CD4-positive, alpha-beta T cell treated with Interleukin-15 for 4 hours (primary cell): ENCODE measurements around the gene RPS6KA2.

Source experiments
- DNase-seq: peaks from one replicate; pipeline ENCODE4 v3.0.0-alpha.2; 2020; ENCODE audit warnings: low spot score

RPS6KA2 gene

DNA sequence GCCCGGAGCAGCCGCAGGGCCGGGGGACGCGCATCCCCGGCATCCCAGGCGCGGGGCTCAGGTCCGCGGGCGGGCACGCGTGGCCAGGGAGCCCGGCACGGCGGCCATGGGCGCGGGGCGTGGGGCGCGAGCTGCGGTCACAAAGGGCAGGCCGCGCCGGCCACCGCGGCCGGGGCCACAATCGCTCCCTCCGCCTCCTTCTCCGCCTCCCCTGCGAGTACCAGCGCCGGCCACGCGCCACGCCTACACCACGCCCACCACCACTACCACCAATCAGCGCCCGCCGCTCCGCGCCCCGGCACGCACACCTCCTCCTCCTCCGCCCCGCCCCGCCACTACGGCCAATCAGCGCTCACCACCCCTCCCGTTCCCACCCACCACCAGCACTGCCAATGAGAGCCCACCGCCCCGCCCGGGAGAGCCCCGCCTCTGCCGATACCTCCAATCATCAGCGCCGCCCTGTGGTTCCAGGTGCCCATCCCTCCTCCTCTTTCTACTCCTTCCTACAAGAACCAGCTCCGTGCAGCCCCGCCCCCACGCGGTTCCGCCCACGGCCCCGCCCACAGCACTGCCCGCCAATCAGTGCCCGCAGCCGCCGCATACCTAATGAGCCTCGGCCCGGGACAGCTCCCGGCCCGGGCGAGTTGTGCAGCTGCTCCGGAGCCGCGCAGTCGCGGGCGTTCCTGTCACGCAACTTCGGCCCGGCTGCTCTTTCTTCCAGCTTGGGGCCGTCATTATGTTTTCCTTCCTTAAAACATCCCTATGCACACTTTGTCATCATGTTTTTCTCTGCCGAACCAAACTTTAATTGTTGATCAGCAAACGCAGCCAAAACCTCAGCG is at the start of gene RPS6KA2:
Gene RPS6KA2 (minus strand): TSS at position 219 of the 842 bp plus-strand sequence. CDS start 232 bp downstream, outside the sequence.
- peak; percentile 100 for DNase-seq

DNA sequence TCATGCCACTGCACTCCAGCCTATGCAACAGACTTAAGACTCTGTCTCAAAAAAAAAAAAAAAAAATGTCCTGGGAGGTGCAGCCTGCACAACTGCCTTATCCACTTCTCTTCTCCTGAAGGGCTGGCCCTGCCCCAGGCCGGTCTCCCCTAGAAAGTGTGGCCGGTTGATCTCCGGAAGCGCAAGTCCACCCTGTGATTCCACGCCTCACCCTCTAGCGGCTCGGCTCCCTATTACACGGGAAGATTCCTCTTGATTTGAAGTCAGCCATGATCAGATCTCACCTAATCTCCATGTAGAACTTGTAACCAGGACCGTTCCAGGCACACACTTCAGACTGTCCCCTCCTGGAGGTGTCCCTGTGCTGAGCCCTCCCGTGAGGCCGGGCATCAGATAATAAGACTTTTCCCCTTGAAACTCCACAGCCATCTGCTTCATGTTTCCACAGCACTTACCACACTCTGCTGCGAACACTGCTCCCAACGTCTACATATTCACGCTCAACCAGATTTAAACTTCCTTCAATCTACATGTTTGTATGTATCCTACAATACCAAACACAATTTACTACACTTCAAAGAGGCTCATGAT is 49.3 kb upstream of the RPS6KA2 start:
- no peak for DNase-seq

DNA sequence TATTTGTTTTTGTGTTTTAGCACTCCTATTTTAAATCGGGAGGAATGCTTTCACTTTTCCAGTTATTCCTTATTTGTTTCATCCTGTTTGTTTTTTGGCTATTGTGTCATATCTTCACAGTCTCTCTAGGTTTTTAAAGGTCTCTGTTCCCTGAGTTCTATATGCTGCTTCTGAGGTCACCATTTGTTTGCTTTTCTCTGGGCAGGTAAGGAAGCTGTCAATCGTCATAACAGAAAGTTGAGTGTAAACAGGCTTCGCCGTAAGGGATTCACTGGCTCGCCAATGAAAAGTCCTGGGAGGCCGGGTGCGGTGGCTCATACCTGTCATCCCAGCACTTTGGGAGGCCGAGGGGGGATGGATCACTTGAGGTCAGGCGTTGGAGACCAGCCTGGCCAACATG is 48.7 kb upstream of the RPS6KA2 start:
- no peak for DNase-seq

DNA sequence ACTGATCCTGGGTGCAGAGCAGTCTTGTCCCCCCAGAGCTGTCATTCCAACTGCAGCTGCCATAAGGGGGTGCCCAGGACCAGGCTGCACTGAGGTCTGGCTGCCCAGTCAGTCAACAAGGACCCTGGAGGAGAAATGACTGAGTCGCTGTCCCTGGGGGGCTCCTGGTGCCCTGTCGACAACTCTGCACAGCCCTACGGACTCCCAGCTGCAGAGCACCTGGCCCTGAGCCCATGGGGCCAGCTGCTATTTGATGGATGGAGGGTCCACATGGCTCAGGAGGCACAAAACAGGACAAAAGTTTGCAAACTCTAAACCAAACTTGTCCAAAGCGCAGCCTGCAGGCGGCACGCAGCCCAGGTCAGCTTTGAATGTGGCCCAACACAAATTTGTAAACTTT is 46.3 kb upstream of the RPS6KA2 start:
- DNase-seq: no peak

DNA sequence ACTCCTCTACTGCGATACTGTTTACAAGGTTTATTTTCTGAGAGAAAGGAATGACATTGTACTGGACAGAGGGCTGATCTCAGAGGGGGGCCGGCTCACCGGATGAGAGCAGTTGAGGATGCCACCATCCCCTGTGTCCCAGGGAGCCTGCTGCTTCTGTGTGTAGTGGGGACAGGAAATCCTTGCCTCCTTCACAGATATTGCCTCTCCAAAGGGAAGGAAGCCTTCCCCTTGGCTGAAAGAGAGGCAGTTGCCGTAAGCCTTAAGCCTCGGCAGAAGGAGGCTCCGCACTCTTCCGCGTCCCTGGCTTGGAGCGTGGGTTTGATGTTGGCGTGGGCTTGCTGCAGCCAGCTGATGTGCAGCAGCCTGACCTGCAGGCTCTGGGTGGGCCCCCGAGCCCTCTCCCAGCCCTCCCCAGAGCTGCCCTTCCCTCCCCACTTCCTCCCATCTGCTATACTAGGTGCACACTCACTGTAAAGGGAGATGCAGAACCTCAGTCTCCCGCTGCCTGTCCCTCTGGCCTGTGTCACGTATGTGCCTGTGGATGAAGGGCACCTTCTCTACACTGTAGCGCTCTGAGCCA is 45.7 kb upstream of the RPS6KA2 start:
- no peak for DNase-seq

DNA sequence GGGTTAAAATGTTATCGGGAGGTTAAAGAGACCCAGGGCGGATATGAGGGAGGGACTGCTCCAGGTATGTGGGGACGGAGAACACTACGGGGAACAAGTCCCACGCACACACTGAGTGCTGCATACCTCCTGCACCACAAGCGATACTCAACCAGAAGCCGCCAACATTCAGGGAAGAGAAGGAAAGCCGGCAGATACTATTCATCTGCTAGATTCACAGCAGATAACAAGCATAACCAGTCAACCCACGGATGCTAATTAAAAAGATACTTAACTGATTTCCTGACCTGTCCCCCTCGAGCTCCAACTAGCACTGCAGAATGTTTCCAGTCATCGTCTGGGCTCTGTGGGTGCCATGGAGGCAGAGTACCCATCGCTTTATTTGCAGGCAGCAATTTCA is 45.1 kb upstream of the RPS6KA2 start:
- DNase-seq: no peak

DNA sequence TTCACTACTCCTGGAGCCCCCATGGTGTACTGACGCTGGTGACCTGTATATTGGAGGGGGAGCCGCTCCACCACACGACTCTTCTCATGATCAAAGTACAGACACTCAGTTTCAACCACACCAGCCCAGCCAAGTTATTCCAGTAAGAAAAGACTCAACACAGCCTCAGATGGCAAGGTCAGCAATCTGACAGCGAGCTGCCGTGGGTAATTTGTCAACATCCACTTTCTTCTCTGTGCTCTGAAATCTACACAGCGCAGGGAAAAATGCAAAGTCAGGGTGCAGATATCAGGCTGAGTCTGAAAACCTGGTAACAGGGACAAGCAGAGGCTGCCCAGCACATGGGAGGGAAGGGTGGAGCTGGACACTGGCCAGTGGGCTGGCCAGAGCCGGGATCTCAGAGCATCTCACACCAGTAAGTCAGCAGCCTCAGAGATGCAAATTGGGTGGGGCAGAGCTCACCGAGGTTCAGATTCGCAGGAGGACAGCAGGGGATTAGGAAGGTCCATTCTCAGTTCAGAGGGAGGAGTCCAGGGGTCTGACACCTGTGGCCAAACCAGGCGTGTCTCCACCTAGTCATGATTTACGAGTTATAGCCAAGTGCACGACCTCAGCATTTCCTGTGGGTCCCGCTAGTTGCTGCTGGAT is 44.5 kb upstream of the RPS6KA2 start:
- DNase-seq: no peak

DNA sequence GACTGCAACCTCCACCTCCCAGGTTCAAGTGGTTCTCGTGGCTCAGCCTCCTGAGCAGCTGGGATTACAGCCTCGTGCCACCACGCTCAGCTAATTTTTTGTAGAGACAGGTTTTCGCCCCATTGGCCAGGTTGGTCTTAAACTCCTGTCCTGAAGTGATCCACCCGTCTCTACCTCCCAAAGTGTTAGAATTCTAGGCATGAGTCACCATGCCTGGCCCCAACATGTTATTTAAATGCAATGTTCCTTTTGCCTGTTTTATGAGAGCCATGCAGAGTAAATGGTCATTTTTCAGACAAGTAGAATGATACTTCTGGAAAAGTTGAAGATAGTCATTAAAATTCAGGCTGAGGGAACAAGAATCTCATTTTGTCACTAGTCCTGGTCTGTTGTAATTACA is 43.8 kb upstream of the RPS6KA2 start:
- DNase-seq: no peak

DNA sequence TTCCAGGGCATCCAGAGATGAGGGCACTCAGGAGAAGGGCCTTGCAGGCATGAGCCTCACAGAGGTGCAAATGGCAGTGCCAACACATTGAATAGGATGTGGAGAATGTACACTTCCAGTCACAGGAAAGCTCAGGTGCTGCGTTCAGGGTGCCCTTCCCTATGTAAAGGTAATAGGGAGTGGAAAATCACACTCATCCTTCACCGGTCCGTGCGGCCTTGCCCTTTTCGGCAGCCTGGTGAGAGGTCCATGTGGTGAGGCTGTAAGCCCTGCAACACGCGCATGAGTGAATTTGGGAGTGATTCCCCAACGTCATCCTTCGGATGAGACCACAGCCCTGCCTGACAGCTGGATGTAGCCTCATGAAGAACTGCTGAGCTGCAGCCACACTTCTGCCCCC is 43.0 kb upstream of the RPS6KA2 start:
- DNase-seq: no peak

DNA sequence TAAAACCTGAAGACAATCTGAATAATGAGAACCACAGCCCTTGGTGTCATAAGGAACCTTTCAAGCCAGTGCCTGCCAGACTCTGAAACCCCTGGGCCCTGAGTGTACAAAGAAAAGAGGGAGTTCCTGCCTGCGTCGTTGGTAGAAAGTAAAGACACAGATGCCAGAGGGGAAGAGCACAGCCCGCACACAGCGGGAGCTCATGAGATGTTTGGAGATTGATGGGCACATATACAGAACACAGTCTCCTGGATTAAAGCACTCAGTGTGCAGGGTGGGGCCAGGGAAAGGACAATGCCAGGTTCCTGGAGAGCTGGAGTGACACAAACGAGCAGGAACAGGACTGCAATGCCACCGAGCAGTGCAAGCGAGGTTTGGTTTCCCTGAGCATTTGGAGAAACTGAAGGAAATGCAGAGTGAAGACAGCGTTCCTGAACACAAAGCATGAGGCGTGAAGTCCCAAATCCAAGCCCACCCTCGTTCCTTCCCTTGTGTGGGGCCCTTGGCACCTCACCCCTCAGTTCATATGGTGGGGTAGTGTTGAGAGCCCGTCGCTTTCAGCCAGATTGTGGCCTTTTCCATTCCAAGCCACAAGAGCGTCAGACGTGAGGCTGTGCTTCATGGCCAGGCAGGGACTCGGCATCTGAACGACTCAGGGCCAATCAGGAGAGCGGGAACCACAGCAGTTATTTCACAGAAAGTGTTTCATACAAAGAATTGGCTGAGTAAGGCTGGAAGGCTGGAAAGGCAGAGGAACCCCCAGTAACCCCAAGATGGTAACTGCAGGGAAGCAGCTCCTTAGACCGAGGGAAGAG is 41.0 kb upstream of the RPS6KA2 start:
- DNase-seq: no peak

DNA sequence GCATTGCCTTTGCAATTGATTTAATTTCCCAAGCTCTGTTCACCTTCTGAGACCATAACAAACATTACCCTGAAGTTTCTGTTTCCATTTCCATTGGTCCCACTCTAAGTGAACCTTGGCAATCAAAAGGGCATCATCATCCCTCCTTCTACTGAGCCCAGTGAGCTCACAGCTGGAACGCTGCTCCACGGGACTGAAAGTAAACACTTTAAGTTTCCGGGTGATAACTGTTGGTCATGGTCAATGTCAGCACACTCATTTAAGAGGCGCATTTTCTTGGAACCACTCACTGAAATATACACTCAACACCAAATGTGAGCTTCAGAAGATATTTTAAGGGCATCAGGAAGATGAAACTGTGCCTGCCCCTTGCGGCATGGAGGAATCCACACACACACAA is 37.1 kb upstream of the RPS6KA2 start:
- no peak for DNase-seq

DNA sequence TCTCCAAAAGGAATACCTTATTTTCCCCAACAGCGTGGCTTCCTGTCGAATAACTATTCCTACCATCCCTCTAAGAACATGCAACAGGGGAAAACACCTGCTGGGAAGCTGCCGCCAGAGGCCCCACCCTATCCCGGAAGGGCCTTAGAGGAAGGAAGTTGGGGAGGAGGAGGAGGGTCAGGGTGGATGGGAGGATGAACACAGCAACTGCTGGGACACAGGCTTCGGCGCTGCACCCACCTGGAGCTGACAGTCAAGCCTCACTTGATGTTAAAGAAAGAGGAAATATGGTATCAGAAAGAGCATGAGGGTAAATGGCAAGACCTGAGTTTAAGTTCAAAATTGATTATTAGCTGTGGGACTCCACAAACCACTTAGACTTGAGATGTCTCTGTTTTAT is 36.5 kb upstream of the RPS6KA2 start:
- DNase-seq: no peak

DNA sequence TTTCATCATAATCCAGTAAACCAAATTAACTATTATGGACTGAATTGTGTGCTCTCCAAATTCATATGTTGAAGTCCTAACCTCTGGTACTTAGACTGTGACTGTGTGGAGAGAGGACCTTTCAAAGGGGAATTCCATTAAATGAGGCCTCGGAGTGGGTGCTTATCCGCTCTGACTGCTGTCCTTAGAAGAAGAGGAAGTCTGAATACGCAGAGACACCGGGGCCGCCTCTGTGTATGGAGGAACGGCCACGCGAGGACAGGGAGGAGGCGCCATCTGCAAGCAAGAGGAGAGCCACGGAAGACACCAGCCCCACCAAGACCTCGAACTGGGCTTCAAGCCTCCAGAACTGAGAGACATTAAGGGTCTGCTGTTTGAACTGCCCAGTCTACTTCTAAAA is 35.6 kb upstream of the RPS6KA2 start:
- DNase-seq: no peak

DNA sequence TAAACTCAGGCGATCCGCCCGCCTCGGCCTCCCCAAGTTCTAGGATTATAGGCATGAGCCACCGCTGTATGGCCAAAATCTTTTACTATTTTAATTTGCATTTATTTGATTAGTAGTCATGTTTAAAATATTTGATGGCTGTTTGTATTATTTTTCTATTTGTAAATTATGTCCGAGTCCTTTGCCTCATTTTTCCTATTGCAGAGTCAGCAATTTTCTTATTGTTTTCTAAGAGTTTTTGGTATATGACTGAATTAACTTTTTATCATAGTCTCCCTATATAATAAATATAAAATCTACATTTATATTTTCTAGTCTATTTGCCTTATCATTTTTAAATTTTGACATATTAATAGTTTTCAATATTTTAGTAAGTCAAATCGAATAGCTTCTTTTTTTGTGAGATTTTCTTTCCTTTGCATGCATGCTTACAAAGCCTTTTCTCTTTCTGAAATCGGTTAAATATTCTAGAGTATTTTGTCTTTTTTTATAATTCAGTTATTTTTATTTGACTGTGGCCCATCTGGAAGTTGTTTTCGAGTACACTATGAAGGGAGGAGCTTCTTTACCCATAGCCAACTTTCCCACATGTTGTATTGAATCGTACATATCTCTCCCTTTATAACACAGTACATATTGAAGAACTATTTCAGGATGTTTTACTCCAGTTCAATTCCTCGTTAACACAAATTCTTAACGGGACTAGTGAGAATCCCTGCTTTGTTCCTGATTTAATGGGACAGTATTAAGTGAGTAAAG is 34.5 kb upstream of the RPS6KA2 start:
- no peak for DNase-seq

DNA sequence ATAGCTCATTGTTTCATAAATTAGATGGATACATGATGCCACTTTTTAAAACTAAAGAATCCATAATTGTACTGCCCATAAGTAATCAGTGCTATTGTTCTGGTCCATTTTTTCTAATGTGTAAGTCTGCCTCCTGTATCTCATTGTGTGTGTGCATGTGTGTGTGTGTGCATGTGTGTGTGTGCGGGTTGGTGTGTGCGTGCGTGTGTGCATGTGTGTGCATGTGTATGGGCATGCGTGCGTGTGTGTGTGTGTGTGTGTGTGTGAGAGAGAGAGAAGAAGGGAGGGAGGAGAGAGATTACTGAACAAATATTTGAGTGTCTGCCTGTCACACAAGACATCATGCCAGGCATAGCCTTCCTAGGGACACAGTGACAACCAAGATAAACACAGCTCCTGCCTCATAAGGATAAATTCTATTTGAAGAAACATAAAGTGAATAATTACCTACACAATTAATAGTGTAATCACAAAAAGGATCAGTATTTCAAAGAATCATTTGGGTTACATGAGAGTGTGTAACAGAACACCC is 33.2 kb upstream of the RPS6KA2 start:
- no peak for DNase-seq

DNA sequence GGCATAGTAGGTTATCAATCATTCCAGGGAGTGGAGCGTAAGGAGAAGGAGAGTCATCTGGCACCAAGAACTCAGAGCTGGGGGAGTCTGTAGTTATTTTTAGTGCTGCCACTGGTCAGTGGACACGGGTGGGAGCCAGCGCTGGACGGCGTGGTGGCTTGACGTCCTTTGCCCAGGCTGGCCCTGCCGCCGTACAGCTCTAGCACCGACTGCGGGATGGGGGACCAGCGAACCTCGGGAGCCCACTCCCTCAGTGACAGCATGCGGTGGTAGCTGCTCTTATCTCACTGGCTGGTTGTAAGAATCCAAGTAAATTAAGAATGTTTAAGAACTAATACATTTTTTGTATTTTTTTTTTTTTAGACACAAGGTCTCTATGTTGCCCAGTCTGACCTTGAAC is 32.5 kb upstream of the RPS6KA2 start:
- DNase-seq: no peak

DNA sequence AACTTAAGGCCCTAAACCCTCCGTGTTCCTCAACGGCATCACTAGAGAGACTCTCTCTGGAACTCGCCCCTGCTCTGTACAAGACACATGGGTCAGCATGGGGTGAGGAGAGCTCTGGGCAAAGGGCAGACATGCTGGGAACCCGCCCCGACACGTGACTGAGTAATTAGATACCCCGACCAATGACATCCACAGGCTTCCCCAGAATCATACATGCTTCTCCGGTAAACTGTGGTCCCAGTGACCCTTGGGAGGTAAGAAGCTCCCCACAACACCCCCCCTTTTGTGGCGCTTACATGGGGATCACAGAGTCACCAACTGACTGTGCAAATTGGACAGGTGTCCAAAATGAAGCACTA is 31.7 kb upstream of the RPS6KA2 start:
- no peak for DNase-seq

DNA sequence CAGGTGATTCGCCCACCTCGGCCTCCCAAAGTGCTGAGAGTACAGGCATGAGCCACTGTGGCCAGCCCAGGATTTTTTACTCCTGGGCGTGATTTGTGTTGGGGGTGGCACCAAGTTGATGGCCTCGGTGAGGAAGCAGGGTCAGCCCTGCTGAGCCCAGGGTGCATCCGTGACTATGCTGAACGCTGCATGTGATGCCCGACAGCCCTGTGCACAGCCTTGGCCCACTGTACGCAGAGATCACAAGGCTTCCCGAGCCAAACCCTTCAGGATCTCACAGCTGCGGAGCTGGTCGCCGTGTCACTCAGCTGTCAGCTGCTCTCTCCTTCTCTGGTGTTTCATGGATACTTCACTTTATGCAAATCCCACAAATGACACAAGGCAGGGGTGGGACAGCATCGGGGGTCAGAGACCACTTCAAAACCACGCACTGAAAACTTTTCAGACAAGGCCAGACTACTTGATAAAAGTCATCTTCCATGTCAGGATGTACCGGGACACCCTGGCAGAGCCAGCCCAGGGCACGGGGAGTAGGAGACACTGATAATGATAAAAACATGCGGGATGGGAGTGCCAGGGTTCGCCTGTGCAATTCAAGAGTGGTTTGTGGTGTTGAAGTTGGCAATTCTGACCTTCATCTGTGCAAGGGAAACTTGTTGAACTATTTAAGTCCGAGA is 31.2 kb upstream of the RPS6KA2 start:
- no peak for DNase-seq

DNA sequence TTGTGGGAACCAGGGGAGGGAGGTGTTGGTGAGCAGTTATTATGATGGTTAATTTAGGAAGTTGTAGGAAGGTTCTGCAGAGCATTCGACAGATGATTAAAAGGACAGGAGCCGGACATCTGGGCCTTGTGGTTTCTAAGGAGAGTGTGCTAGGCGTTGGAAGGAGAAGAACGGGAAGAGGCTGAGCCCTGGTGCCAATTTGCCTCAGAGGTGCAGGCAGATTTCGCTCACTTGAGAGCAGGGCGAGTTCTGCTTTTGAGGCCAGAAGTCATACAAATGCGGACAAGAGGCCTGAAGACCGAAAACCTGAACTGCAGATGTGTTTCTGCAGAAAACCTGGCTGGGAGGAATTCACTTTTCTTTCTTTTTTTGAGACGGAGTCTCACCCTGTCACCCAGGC is 30.5 kb upstream of the RPS6KA2 start:
- no peak for DNase-seq
